HG03045 (cell line): ENCODE results near the gene IL19.

Experiments used
- ATAC-seq: cut with Tn5 transposase; IDR thresholded peaks from one replicate; pipeline ENCODE4 v1.9.1; 2021; ENCODE audit warnings: mild to moderate bottlenecking, moderate library complexity; ENCODE audit not compliant: unreplicated experiment

The IL19 gene

GRCh38 chr1:206770531-206771337, at the start of gene IL19:
TSS of gene IL19 (plus strand) at chr1:206770773. CDS start at chr1:206836663, 65,890 bp downstream.
- ATAC-seq, result no peak

DNA sequence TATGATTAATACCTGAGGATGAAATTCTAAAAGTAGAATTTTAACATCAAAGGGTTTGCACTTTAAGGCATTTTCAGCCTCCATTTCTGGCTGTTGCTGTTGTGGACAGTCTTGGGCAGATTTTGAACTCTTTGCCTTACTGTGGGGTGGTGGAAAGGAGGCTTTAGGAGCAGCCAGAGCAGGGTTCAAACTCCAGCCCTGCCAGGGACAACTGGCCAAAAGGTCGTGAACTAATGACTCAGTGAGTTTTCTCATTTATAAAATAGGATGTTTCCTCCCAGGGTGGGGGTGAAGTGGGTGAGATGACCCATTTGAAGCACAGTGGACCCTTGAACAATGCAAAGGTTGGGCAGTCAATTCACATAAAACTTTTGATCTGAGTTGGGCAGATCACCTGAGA, 49.1 kb upstream of the IL19 start:
- ATAC-seq, result no peak

- ATAC-seq, result no peak
Measured at GRCh38 chr1:206722751-206723461, 47.7 kb upstream of the IL19 start.

DNA sequence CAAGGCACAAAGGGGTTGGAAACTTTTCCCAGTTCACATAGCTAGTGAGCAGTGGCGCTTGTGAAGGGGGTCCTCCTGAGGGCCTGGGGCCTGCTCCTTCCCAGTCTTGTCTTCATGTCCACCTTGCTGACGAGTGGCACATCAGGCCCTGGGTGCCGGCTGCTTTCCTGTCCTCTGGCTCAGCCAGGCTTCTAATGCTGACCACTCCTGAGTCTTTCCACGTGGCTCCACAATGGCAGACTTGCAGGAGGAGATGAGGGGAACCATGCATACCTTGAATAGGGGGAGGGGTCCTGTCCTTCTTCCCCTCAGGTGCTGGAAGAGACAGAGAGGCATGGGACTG, 47.1 kb upstream of the IL19 start:
- ATAC-seq, result no peak

GRCh38 chr1:206723805-206724472, 46.6 kb upstream of the IL19 start:
- no peak for ATAC-seq

- no peak for ATAC-seq
Measured at GRCh38 chr1:206725109-206725963, 45.2 kb upstream of the IL19 start.

DNA sequence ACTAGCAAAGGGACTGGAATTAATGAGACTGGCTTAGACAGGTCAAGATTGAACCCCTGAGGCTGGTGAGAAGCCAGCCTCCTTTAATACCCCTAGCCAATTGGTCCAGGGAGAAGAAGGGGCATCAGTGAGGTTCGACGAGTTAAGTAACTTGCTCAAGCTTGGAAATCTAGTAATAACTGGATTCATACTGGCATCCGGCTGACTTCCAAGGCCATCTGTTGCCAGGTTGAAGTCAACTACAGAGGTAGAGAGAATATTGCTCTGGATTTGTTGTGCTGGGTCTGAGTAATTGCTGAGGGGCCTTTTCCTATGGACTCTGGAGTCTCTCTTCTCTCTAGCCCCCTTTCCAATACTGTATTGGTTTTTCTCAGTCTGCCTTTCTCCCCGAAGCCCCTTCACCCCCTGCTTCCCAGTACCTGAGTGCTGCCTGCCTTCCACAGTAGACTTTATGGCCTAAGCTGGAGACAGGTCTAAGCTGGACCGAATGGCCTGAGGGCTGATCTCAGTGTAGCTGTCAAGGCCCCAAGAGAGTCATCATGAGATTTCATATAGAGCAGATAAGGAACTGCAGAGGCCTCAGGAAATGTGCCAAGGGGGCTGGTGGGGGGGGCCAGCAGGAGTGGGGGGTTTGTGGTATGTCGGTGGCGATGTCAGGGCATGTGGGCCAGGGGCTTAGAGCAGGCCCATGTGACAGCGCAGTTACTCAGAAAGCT, 42.4 kb upstream of the IL19 start:
- no peak for ATAC-seq

GRCh38 chr1:206728697-206728987, 41.9 kb upstream of the IL19 start:
- ATAC-seq, result no peak

DNA sequence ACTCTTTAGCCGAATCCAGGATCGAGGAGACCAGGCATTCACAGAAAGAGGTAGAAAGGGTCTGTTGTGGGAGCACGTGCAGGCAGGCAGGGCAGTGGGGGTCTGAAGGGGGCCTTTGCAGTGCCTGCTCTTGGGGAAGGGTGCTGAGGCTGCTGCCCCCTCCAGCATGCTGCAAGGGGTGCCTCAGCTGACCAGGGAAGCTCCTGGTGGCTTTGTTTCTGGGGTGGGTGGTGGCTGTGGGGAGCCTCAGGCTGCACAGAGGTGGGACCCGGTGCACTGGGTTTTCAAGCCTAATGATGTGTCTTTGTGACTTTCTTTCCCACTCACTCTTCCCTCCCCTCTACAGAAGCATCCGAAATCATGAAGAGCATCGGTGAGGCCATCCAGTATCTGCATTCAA, 41.5 kb upstream of the IL19 start:
- no peak for ATAC-seq

DNA sequence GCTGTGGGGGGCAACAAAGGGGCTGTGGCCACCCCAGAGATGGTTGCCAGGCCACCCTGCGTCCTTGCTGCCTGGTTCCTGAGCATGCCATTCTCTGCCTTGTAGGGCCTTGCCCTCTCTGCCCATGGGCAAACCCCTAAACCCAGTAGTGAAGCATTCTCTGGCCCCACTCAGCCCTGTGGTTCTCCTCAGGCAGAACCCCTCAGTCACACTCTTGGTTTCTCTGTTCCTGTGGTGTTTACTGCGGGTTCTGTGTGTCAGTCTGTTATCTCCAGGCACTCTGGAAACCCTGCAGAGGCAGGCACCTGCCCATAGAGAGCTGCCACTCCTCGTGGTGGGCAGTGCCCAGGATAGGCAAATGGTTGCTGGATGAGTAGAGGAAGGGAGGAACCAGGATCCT, 41.1 kb upstream of the IL19 start:
- no peak for ATAC-seq

DNA sequence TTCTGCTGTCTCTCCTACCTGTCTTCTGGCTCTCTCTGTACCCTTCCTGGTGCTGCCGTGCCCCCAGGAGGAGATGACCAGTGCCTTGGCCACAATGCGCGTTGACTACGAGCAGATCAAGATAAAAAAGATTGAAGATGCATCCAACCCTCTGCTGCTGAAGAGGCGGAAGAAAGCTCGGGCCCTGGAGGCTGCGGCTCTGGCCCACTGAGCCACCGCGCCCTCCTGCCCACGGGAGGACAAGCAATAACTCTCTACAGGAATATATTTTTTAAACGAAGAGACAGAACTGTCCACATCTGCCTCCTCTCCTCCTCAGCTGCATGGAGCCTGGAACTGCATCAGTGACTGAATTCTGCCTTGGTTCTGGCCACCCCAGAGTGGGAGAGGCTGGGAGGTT, 38.1 kb upstream of the IL19 start:
- no peak for ATAC-seq

GRCh38 chr1:206732992-206733391, 37.6 kb upstream of the IL19 start:
- ATAC-seq, result no peak

- ATAC-seq, result no peak
Measured at GRCh38 chr1:206734499-206735142, 36.0 kb upstream of the IL19 start.

GRCh38 chr1:206735553-206736031, 35.0 kb upstream of the IL19 start:
- no peak for ATAC-seq

DNA sequence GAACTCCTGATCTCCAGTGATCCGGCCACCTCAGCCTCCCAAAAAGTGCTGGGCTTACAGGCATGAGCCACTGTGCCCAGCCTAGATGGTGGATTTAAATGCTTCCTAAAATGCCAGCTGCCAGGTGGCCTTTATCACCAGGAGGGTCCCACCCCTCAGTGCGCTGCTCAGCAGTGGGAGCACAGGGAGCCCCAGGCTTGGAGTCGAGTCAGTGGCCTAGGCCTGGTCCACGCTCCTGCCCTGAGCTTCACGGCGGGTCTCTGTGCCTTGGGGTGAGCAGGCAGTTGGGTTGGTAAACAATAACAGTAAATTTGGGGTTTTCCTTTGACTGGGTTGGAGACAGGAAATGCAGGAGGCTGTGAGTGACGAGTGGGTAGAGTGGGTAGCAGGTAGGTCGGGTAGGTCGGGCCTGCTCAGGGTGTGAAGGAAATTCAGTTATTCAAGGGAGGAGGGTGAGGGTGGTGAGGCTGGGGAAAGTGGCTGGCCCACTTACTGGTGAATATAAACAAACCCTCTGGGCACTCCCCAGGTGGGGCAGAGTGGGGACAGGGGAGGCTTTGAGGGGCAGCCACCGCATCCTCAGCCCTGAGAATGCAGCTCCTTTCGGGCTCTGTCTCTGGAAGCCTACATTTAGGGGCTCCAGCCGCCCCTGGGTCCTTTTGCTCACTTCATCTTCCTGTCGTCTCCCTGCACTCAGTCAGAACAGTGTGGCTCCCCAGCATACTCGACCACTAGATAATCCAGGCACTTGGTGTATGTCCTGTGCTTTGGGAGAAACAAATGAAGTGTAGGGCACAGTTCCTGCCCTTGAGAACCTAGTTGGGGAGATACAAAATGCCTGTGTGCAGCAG, 33.5 kb upstream of the IL19 start:
- ATAC-seq, result no peak

- no peak for ATAC-seq
Measured at GRCh38 chr1:206737729-206738201, 32.8 kb upstream of the IL19 start.

GRCh38 chr1:206738370-206739366, 31.9 kb upstream of the IL19 start:
- ATAC-seq, result no peak
